Bronchial epithelial cell (primary cell): ENCODE data around the gene CNDP1. TPM values are rescaled to one million over a fixed set of nuclear protein-coding genes. Genes with fewer than 3 reads are reported as not detected.

Experiments
- DNase-seq: peaks from one replicate; pipeline ENCODE4 v3.0.0-alpha.2; 2010; ENCODE audit warnings: low read depth
- FAIRE-seq: peaks from 2 replicates; lab custom pipeline; 2011; peaks lifted over from hg19 to GRCh38; lab: Jason Lieb, UNC
- H3K27me3 ChIP-seq: 2 replicates; pipeline ENCODE4 v1.5.1; 2011; ENCODE audit warnings: low read length; ENCODE audit not compliant: control insufficient read depth, insufficient read depth
- H3K36me3 ChIP-seq: 2 replicates; pipeline ENCODE4 v1.5.1; 2011; ENCODE audit warnings: low read length; ENCODE audit not compliant: control insufficient read depth, insufficient read depth
- H3K4me3 ChIP-seq: 2 replicates; pipeline ENCODE4 v1.5.1; 2011; ENCODE audit warnings: mild to moderate bottlenecking, low read depth, low read length, control low read depth
- CTCF ChIP-seq: IDR thresholded peaks from 2 replicates; pipeline ENCODE4 v1.5.1; 2011; ENCODE audit warnings: mild to moderate bottlenecking, moderate library complexity, low read length, control low read depth, inconsistent platforms; ENCODE audit not compliant: insufficient read depth, severe bottlenecking
- total RNA-seq: library from RNA; depleted of rRNA; stranded (reverse); fragments of >200 nt; gene quantifications from 2 replicates; pipeline ENCODE4 v1.2.1, GENCODE V29; 2014

Gene CNDP1
- total RNA-seq, 1 donor from 2014 or later = not detected

DNA sequence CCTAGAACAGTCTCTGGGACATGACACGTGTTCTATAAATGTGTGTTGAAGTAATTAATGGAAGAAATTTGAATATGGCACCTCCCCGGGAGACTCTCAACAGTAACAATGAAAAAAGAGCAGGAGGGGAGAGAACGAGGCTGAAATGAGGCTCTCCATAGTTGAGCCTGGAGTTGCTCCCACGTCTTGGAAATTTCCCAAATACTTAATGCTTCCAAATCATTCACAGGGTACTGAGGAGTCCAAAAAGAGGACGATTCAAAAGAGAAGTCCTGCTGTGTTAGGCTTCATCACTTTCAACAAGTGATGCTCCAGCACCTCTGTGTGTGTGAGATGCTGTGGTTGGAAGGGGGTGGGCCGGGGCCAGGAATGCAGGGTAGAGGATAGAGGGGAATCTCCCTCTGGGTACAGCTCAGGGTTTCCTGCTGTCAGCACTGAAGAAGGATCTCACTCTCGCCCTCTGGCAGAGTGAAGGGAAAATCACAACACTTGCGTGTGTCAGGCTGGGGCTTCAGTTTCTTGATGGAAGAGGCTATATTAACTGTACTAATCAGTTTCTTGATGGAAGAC lies 45.3 kb downstream of the CNDP1 start:
- FAIRE-seq = no peak
- TF ChIP-seq CTCF = no peak
- Histone ChIP-seq H3K4me3 (no peak overlapping the region), H3K36me3 (no peaks in the 10 kb centered on the region), H3K27me3 (no peaks in the 10 kb centered on the region)
- no peak for DNase-seq

DNA sequence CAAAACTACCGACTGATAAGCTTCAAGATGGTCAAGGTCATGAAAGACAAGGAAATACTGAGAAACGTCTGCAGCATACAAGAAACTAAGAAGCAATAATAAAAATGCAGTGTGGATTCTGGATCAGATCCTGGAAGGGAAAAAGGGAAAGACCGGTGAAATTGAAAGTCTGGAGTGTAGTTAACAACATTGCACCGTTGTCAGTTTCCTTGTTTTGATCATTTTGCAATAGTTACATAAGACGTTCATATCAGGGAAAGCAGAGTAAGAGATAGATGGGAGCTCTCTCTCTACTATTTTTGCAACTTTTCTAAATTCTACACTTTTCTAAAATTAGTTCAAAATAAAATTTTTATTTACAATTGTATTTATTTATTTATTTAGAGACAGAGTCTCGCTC lies 48.3 kb downstream of the CNDP1 start:
- FAIRE-seq (no peak), DNase-seq (no peak)
- Histone ChIP-seq H3K4me3 (no peak overlapping the region), H3K36me3 (no peaks in the 10 kb centered on the region), H3K27me3 (no peaks in the 10 kb centered on the region)
- no peak for TF ChIP-seq CTCF

GRCh38 chr18:74587441-74587840 lies 53.1 kb downstream of the CNDP1 start:
- FAIRE-seq (no peak), DNase-seq (no peak)
- TF ChIP-seq CTCF = no peak
- no peak overlapping the region for H3K4me3 ChIP-seq
- no peaks in the 10 kb centered on the region for H3K27me3 ChIP-seq
- no peaks in the 10 kb centered on the region for H3K36me3 ChIP-seq

DNA sequence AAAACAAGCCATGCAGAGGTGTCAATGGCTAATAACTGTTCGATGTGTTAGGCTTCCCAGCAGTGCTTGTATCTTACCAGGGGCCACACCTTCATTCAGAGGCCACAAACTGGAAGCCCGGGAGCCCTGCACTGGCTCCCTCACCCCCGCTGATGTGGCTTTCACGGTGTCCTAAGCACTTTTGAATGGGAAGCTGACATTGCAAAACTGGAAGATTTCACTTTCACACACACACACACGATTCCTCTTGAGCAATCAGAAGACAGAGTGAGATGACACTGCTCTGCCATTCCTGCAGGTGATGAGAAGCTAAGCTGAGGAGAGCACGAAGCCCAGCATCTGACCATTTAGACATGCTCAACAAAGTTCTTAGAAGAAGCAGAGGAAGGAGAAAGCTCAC lies 54.7 kb downstream of the CNDP1 start:
- Histone ChIP-seq H3K4me3 (no peak overlapping the region), H3K36me3 (no peaks in the 10 kb centered on the region), H3K27me3 (no peaks in the 10 kb centered on the region)
- no peak for DNase-seq
- no peak for FAIRE-seq
- TF ChIP-seq CTCF = no peak

DNA sequence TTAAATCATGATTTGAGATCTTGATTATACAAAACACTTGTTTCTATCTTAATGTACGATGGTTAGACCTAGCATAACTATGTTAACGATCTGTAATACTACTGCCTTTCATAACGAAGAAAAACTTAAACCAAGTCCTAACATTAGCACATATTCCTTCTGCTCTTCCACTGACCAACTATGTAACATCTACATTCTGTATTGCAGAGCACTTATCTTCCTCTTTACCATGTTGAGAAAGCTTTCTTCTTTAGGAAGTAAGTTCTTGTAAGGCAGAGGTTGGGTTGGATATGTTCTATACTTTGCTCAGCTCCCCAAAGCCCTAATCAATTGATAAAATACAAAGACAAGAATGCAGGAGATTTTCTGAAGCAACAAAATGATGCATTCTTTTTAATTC lies 55.5 kb downstream of the CNDP1 start:
- Histone ChIP-seq H3K27me3 (no peaks in the 10 kb centered on the region), H3K4me3 (no peak overlapping the region), H3K36me3 (peaks cover 1% of the 10 kb centered on the region)
- DNase-seq = no peak
- no peak for TF ChIP-seq CTCF
- FAIRE-seq = no peak

- DNase-seq (no peak), FAIRE-seq (no peak)
- Histone ChIP-seq H3K27me3 (no peaks in the 10 kb centered on the region), H3K4me3 (no peak overlapping the region), H3K36me3 (peaks cover 2% of the 10 kb centered on the region)
- no peak for TF ChIP-seq CTCF
Observed at GRCh38 chr18:74590671-74591070, 56.4 kb downstream of the CNDP1 start.
